Smooth muscle cell (in vitro differentiated cells): Measurements from ENCODE around the gene SHROOM2. TPM values are rescaled to one million over a fixed set of nuclear protein-coding genes. Genes with fewer than 3 reads are reported as not detected.

Experiments used
- DNase-seq: peaks from one replicate; lab custom pipeline; 2025; ENCODE audit not compliant: unreplicated experiment; lab: John Stamatoyannopoulos, UW
- H2AFZ ChIP-seq: fragments of 200-600 bp; sonication (generic); 2 replicates; pipeline ENCODE4 v1.6.0; 2016; ENCODE audit warnings: antibody characterized with exemption, low read depth, mild to moderate bottlenecking
- H3F3A ChIP-seq: fragments of 200-600 bp; sonication (generic); 2 replicates; pipeline ENCODE4 v1.6.0; 2017; ENCODE audit warnings: antibody characterized with exemption, low read depth
- H3K27ac ChIP-seq: fragments of 200-600 bp; sonication (generic); 2 replicates; pipeline ENCODE4 v1.5.1; 2016; ENCODE audit warnings: low read depth, mild to moderate bottlenecking
- H3K27me3 ChIP-seq: fragments of 200-600 bp; sonication (generic); 2 replicates; pipeline ENCODE4 v1.6.1; 2016; ENCODE audit warnings: low read depth, mild to moderate bottlenecking
- H3K36me3 ChIP-seq: fragments of 200-600 bp; sonication (generic); 2 replicates; pipeline ENCODE4 v1.5.1; 2016; ENCODE audit warnings: low read depth
- H3K4me1 ChIP-seq: fragments of 200-600 bp; sonication (generic); 2 replicates; pipeline ENCODE4 v1.5.1; 2016; ENCODE audit warnings: low read depth
- H3K4me2 ChIP-seq: fragments of 200-600 bp; sonication (generic); 2 replicates; pipeline ENCODE4 v1.6.0; 2016; ENCODE audit warnings: mild to moderate bottlenecking
- H3K4me3 ChIP-seq: fragments of 200-600 bp; sonication (generic); 2 replicates; pipeline ENCODE4 v1.5.1; 2016; ENCODE audit warnings: mild to moderate bottlenecking
- H3K79me2 ChIP-seq: fragments of 200-600 bp; sonication (generic); 2 replicates; pipeline ENCODE4 v1.6.0; 2016; ENCODE audit warnings: low read depth, mild to moderate bottlenecking
- H3K9ac ChIP-seq: fragments of 200-600 bp; sonication (generic); 2 replicates; pipeline ENCODE4 v1.6.0; 2016; ENCODE audit warnings: low read depth
- H3K9me3 ChIP-seq: fragments of 200-600 bp; sonication (generic); replicated peaks from 2 replicates; pipeline ENCODE4 v1.5.1; 2016; ENCODE audit warnings: low read depth
- H4K20me1 ChIP-seq: fragments of 200-600 bp; sonication (generic); 2 replicates; pipeline ENCODE4 v1.6.0; 2016; ENCODE audit warnings: low read depth
- WGBS: methylation state at CpG from one replicate; pipeline ENCODE4 v1.1.7; 2016; ENCODE audit warnings: low lambda C conversion rate; 5-methylcytosine and 5-hydroxymethylcytosine counted together
- polyA plus RNA-seq: library from polyadenylated mRNA; unstranded; fragments of >200 nt; fragmentation: Nextera tagmentation; extraction: Ambion mirVana; gene quantifications from 2 replicates; pipeline ENCODE4 v1.2.1, GENCODE V29; 2016
- total RNA-seq: library from RNA; depleted of rRNA; stranded (reverse); fragments of >200 nt; gene quantifications from 2 replicates; pipeline ENCODE4 v1.2.3, GENCODE V29; 2014
- TF ChIP-seq, protein P1 (sequence below): fragments of 200-600 bp; sonication (generic); IDR thresholded peaks from 2 replicates; pipeline ENCODE4 v1.5.1; 2017; ENCODE audit warnings: borderline replicate concordance, mild to moderate bottlenecking, antibody characterized with exemption; ENCODE audit not compliant: insufficient read depth, poor library complexity, severe bottlenecking

SHROOM2 gene
- total and polyA plus RNA-seq, 2 experiments from 2014 or later: 5.5 to 8.9 TPM

DNA sequence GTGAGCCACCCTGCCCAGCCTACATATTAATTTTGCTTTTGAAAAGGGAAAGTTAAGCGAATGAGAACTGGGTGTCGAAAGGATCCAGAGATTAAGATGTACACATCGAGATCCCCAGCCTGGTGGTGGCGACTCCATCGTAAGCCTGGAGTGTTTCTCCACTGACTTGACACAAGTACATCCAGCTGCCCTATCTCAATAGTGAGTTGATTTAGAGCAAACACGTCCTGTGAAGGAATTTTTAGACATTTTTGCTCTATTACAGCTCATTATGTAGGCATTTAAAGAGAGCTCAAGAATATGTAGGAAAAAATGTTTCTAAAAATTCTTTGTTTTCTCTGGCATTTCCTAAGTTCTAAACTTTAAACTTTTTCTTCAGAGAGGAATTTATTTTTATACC is 169.3 kb downstream of the SHROOM2 start:
- no peaks in the 10 kb centered on the region for H3K9me3 ChIP-seq
- no peaks in the 10 kb centered on the region for H3K4me1 ChIP-seq
- TF ChIP-seq, protein P1, sequence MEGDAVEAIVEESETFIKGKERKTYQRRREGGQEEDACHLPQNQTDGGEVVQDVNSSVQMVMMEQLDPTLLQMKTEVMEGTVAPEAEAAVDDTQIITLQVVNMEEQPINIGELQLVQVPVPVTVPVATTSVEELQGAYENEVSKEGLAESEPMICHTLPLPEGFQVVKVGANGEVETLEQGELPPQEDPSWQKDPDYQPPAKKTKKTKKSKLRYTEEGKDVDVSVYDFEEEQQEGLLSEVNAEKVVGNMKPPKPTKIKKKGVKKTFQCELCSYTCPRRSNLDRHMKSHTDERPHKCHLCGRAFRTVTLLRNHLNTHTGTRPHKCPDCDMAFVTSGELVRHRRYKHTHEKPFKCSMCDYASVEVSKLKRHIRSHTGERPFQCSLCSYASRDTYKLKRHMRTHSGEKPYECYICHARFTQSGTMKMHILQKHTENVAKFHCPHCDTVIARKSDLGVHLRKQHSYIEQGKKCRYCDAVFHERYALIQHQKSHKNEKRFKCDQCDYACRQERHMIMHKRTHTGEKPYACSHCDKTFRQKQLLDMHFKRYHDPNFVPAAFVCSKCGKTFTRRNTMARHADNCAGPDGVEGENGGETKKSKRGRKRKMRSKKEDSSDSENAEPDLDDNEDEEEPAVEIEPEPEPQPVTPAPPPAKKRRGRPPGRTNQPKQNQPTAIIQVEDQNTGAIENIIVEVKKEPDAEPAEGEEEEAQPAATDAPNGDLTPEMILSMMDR: no peak
- no peaks in the 10 kb centered on the region for H3K27me3 ChIP-seq
- no peak overlapping the region for H3K4me2 ChIP-seq
- 50% methylated on average over 6 of the region's 6 CpGs for WGBS
- no peaks in the 10 kb centered on the region for H3K79me2 ChIP-seq
- H2AFZ ChIP-seq: no peak overlapping the region
- H3K4me3 ChIP-seq: no peak overlapping the region
- no peak for DNase-seq
- no peaks in the 10 kb centered on the region for H3K36me3 ChIP-seq
- H3K27ac ChIP-seq: no peak overlapping the region
- H3K9ac ChIP-seq: no peak overlapping the region
- H3F3A ChIP-seq: no peaks in the 10 kb centered on the region
- no peaks in the 10 kb centered on the region for H4K20me1 ChIP-seq

GRCh38 chrX:9957743-9958142 is 171.5 kb downstream of the SHROOM2 start:
- Histone ChIP-seq H3K27ac (no peak overlapping the region), H3K4me1 (no peaks in the 10 kb centered on the region), H2AFZ (no peak overlapping the region), H3K9ac (no peak overlapping the region), H3K4me3 (no peak overlapping the region), H3K79me2 (no peaks in the 10 kb centered on the region), H3K27me3 (no peaks in the 10 kb centered on the region), H3K4me2 (no peak overlapping the region), H3K36me3 (no peaks in the 10 kb centered on the region), H3K9me3 (no peaks in the 10 kb centered on the region), H3F3A (no peaks in the 10 kb centered on the region), H4K20me1 (no peaks in the 10 kb centered on the region)
- WGBS: 88% methylated on average over 9 of the region's 9 CpGs
- TF ChIP-seq, protein P1: no peak
- no peak for DNase-seq

GRCh38 chrX:9958183-9958582 is 172.0 kb downstream of the SHROOM2 start:
- Histone ChIP-seq H3K9ac (no peak overlapping the region), H3K27ac (no peak overlapping the region), H2AFZ (no peak overlapping the region), H3K79me2 (no peaks in the 10 kb centered on the region), H3F3A (no peaks in the 10 kb centered on the region), H3K9me3 (no peaks in the 10 kb centered on the region), H4K20me1 (no peaks in the 10 kb centered on the region), H3K4me2 (no peak overlapping the region), H3K36me3 (no peaks in the 10 kb centered on the region), H3K4me1 (no peaks in the 10 kb centered on the region), H3K4me3 (no peak overlapping the region), H3K27me3 (no peaks in the 10 kb centered on the region)
- WGBS: 92% methylated on average over 5 of the region's 5 CpGs
- DNase-seq: no peak
- TF ChIP-seq, protein P1: no peak

- Histone ChIP-seq H3F3A (no peaks in the 10 kb centered on the region), H3K9ac (no peak overlapping the region), H3K27ac (no peak overlapping the region), H3K9me3 (no peaks in the 10 kb centered on the region), H2AFZ (no peak overlapping the region), H3K4me3 (no peak overlapping the region), H3K36me3 (no peaks in the 10 kb centered on the region), H3K4me2 (no peak overlapping the region), H3K4me1 (no peaks in the 10 kb centered on the region), H3K79me2 (no peaks in the 10 kb centered on the region), H4K20me1 (no peaks in the 10 kb centered on the region), H3K27me3 (no peaks in the 10 kb centered on the region)
- 88% methylated on average over 5 of the region's 5 CpGs for WGBS
- no peak for DNase-seq
- TF ChIP-seq, protein P1: no peak
Observed at GRCh38 chrX:9961750-9962149, 175.5 kb downstream of the SHROOM2 start.
